Measurements from ENCODE around the gene LSM4. TPM values are rescaled to one million over a fixed set of nuclear protein-coding genes. Genes with fewer than 3 reads are reported as not detected.

LSM4 gene
- total and polyA plus RNA-seq, 2 of the 13 experiments (the other 11 are each of a cell fraction or from before 2014, with no cell fraction given), result 65.8 to 166 TPM

GRCh38 chr19:18271433-18271841 lies 51.4 kb downstream of the LSM4 start:
- Histone ChIP-seq H3K27ac (ENCODE audit: extremely low read length, insufficient read depth, low read length) (no peak overlapping the region), H3K9ac (ENCODE audit: insufficient read depth, low read depth, low read length) (no peak overlapping the region), H3K79me2 (ENCODE audit: insufficient read depth, low read length) (no peaks in the 10 kb centered on the region), H3K4me3 (replicated peaks in 1 of 3; ENCODE audit: insufficient read depth in 1 of 3, low read depth in 2 of 3, low read length in 3 of 3) (no peak overlapping the region), H3K27me3 (ENCODE audit: control insufficient read depth in 1 of 2, insufficient read depth in 2 of 2, low read length in 2 of 2) (no peaks in the 10 kb centered on the region), H3K9me3 (ENCODE audit: low read length) (no peaks in the 10 kb centered on the region), H3K4me1 (ENCODE audit: insufficient read depth, low read length) (peaks cover 38% of the 10 kb centered on the region), H3K4me2 (ENCODE audit: low read depth, low read length) (no peak overlapping the region), H3K36me3 (replicated peaks in 1 of 2; ENCODE audit: control insufficient read depth in 1 of 2, insufficient read depth in 2 of 2, low read length in 2 of 2) (no peaks in the 10 kb centered on the region), H2AFZ (ENCODE audit: low read length) (no peak overlapping the region), H4K20me1 (ENCODE audit: insufficient read depth, low read length) (peaks cover 10% of the 10 kb centered on the region)
- BruUV-seq (replicated peaks), result no TSS peak
- ChIA-PET POLR2A (no interaction called here), CTCF (ENCODE audit: low intra/inter-chr PET ratio, low total read pairs) (no interaction called here)
- FAIRE-seq (no peak), DNase-seq (ENCODE audit: low spot score) (no peak), ATAC-seq (no peak)
- in situ Hi-C loops (cut with HindIII; ENCODE audit: extremely low pct_ligation_motif_present, low pct_unique_long_range_greater_than_20kb) (loop anchor here (10.0 kb wide), 1 partner anchor 143 kb away; the partner anchor contains the start of gene SSBP4), intact Hi-C loops (cut with micrococcal nuclease; ENCODE audit: unreplicated experiment) (no loop called here)
- WGBS (ENCODE audit: low lambda C conversion rate), result 16% methylated on average over 5 of the region's 6 CpGs
- TF ChIP-seq TRIM24 (CRISPR knock-in tag; IDR thresholded peaks at IDR 0.05), result no peak
- no peak for TF ChIP-seq MBNL3 (CRISPR knock-in tag; conservative IDR thresholded peaks at IDR 0.05)
- TF ChIP-seq ZNF232 (CRISPR knock-in tag; IDR thresholded peaks at IDR 0.05; ENCODE audit: borderline replicate concordance), result no peak
- no peak for TF ChIP-seq ZNF446 (CRISPR knock-in tag; IDR thresholded peaks at IDR 0.05)
- TF ChIP-seq HOMEZ (CRISPR knock-in tag; IDR thresholded peaks at IDR 0.05; ENCODE audit: low read depth), result no peak
- TF ChIP-seq ZSCAN25 (CRISPR knock-in tag; IDR thresholded peaks at IDR 0.05), result no peak
- no peak for TF ChIP-seq GABPA (IDR thresholded peaks at IDR 0.05; ENCODE audit: low read depth, low read length)
- no peak for TF ChIP-seq GABPA (CRISPR knock-in tag; IDR thresholded peaks at IDR 0.05; ENCODE audit: low read depth)
- no peak for TF ChIP-seq HNRNPH1 (optimal IDR thresholded peaks at IDR 0.05; ENCODE audit: low read depth, low read length)
- TF ChIP-seq ZNF280D (CRISPR knock-in tag; IDR thresholded peaks at IDR 0.05), result no peak
- no peak for TF ChIP-seq ZNF776 (CRISPR knock-in tag; IDR thresholded peaks at IDR 0.05)
- TF ChIP-seq NR2C2 (CRISPR knock-in tag; IDR thresholded peaks at IDR 0.05; ENCODE audit: borderline replicate concordance), result no peak
- TF ChIP-seq RAD21 (CRISPR knock-in tag; IDR thresholded peaks at IDR 0.05), result no peak
- no peak for TF ChIP-seq ZNF784 (CRISPR knock-in tag; IDR thresholded peaks at IDR 0.05; ENCODE audit: borderline replicate concordance)
- no peak for TF ChIP-seq SOX6 (IDR thresholded peaks at IDR 0.05)
- no peak for TF ChIP-seq SOX6 (CRISPR knock-in tag; IDR thresholded peaks at IDR 0.05)
- no peak for TF ChIP-seq ZSCAN29 (CRISPR knock-in tag; conservative IDR thresholded peaks at IDR 0.05)
- no peak for TF ChIP-seq ZHX1 (CRISPR knock-in tag; IDR thresholded peaks at IDR 0.05; ENCODE audit: low read depth)
